K562 (cell line): Measurements from ENCODE around the gene OR2V2.

Source experiments
- ARID4B ChIP-seq: sonication (generic); formaldehyde crosslinking; IDR thresholded peaks from 2 replicates; pipeline ENCODE4 v1.8.0; 2022; ENCODE audit warnings: mild to moderate bottlenecking, missing genetic modification reagents
- DNMT1 ChIP-seq: fragments of 450-650 bp; IDR thresholded peaks from 2 replicates; pipeline ENCODE4 v1.6.1; 2016; ENCODE audit warnings: antibody characterized with exemption, mild to moderate bottlenecking
- EZH2 ChIP-seq: IDR thresholded peaks from 2 replicates; pipeline ENCODE4 v1.6.1; 2012; ENCODE audit warnings: low read depth, mild to moderate bottlenecking, inconsistent platforms, low read length, borderline replicate concordance
- POLR2A ChIP-seq: fragments of 450-650 bp; conservative IDR thresholded peaks from 2 replicates; pipeline ENCODE4 v1.6.1; 2016
- SAFB2 ChIP-seq: fragments of 200-400 bp; formaldehyde crosslinking; IDR thresholded peaks from 2 replicates; pipeline ENCODE4 v1.6.1; 2018; ENCODE audit warnings: borderline replicate concordance, low read length, low read depth, moderate library complexity; ENCODE audit not compliant: severe bottlenecking
- TARDBP ChIP-seq: fragments of 450-650 bp; IDR thresholded peaks from 2 replicates; pipeline ENCODE4 v1.6.1; 2016
- TEAD1 ChIP-seq, 2 experiments: fragments of 450-650 bp in 1 of 2; sonication (generic) in 1 of 2; formaldehyde crosslinking; IDR thresholded peaks; 2 replicates each; pipeline versions ENCODE4 v1.4.0 to v1.8.0; 2020 to 2022; ENCODE audit warnings: mild to moderate bottlenecking in 2 of 2, missing genetic modification reagents in 1 of 2
- THRB ChIP-seq: fragments of 450-650 bp; formaldehyde crosslinking; conservative IDR thresholded peaks from 2 replicates; pipeline ENCODE4 v1.4.0; 2022; ENCODE audit warnings: mild to moderate bottlenecking, missing genetic modification characterization
- ZNF347 ChIP-seq: fragments of 450-650 bp; formaldehyde crosslinking; IDR thresholded peaks from 2 replicates; pipeline ENCODE4 v1.4.0; 2020; ENCODE audit warnings: low read depth, mild to moderate bottlenecking, moderate library complexity
- ZSCAN29 ChIP-seq: fragments of 450-650 bp; IDR thresholded peaks from 2 replicates; pipeline ENCODE4 v1.6.1; 2017
- TF ChIP-seq, protein P1 (sequence below), 3 experiments: IDR thresholded peaks in 2 of 3; conservative IDR thresholded peaks in 1 of 3; 2 replicates each; pipeline ENCODE4 v1.5.1; 2011 to 2012; ENCODE audit warnings: low read length in 3 of 3, mild to moderate bottlenecking in 3 of 3, control low read depth in 2 of 3, improper control_type of control experiment in 1 of 3, inconsistent platforms in 1 of 3, low read depth in 1 of 3, mixed read lengths in 1 of 3, moderate library complexity in 1 of 3; ENCODE audit not compliant: insufficient read depth in 2 of 3

DNA sequence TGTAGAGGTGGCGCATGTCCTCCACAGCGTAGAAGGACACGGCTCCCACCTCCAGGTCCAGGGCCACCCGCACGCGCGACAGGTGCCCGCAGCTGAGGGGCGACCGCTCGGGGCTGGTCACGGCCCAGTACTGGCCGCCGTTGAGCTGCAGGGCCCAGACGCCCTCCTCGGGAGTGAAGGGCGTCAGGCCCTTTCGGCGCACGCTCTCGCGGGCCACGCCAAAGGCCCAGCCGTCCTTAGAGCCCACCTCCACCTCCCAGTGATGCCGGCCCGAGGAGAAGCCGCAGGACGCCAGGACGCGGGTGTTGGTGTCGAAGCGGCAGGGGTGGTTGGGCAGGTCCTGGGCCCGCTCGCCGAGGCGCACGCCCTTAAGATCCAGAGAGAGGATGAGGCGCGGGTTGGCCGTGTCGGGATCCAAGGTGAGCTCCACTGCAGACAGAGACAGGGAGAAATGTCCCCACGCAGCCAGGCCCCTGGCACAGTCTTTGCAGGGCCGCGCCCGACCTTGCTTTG lies 47.9 kb downstream of the OR2V2 start:
- TF ChIP-seq ARID4B (CRISPR knock-in tag) (no peak), THRB (CRISPR knock-in tag) (no peak), TEAD1 (CRISPR knock-in tag; IDR thresholded peaks at IDR 0.05) (no peak), ZNF347 (CRISPR knock-in tag) (no peak), POLR2A (no peak), SAFB2 (no peak), EZH2 (no peak), ZSCAN29 (no peak), DNMT1 (no peak), TARDBP (no peak)
- TF ChIP-seq, protein P1, sequence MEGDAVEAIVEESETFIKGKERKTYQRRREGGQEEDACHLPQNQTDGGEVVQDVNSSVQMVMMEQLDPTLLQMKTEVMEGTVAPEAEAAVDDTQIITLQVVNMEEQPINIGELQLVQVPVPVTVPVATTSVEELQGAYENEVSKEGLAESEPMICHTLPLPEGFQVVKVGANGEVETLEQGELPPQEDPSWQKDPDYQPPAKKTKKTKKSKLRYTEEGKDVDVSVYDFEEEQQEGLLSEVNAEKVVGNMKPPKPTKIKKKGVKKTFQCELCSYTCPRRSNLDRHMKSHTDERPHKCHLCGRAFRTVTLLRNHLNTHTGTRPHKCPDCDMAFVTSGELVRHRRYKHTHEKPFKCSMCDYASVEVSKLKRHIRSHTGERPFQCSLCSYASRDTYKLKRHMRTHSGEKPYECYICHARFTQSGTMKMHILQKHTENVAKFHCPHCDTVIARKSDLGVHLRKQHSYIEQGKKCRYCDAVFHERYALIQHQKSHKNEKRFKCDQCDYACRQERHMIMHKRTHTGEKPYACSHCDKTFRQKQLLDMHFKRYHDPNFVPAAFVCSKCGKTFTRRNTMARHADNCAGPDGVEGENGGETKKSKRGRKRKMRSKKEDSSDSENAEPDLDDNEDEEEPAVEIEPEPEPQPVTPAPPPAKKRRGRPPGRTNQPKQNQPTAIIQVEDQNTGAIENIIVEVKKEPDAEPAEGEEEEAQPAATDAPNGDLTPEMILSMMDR (IDR thresholded peaks at IDR 0.05 in 2 of 3, conservative IDR thresholded peaks at IDR 0.05 in 1 of 3; ENCODE audit: insufficient read depth in 2 of 3, low read depth in 1 of 3, low read length in 3 of 3): no peak
